UCSD-AML1 (cell line): ENCODE results near the gene TIGD6.
"Not testable (repeated sequence)": the region's sequence is repeated elsewhere in the genome, so short reads cannot be mapped to it uniquely, and the experiment has no call there.

Experiments used
- DNase-seq: peaks from one replicate; lab custom pipeline; 2025; ENCODE audit not compliant: unreplicated experiment; lab: John Stamatoyannopoulos, UW

TIGD6 gene

DNA sequence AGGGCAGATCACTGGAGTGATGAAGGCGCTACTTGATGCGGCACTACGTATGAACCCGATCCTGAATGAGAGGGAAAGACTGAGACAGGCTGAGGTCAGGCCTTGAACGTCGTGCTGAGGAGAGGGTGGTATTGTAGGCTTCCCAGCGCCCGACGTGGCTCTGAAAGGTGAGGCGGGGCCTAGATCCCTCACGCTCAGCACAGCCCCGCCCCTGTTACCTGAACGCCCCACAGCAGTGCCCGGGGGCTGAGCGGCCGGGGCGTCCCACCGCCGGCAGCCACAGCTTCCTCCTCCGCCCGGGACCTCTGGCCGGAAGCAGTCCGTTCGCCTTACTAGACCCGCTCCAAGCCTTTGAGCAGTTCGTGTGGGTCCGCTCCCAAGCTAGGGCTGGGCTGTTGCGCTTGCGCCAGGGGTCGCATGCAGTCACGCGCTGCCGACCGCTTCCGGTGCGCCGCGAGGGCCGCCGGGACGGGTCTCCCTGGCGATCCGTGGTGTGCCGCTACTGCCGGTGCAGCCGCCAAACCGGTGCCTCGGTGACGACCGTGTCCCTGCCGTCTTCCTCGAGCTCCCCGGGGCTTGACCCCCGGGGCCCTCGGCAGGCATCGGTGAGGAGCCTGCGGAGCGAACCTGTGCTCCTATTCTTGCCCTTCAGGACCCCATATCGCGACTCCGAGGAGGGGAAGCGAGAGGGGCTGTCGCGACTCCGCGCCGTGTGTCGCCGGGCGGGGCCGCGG, at the start of gene TIGD6, which contains the start of gene HMGXB3:
Gene TIGD6, minus strand, starts transcription at position 399 of the 734 bp plus-strand sequence. CDS start 4,306 bp downstream, outside the sequence.
Gene HMGXB3, plus strand, starts transcription at position 484 of the 734 bp plus-strand sequence. CDS start 4,114 bp downstream, outside the sequence.
- DNase-seq, result peak; percentile 94

DNA sequence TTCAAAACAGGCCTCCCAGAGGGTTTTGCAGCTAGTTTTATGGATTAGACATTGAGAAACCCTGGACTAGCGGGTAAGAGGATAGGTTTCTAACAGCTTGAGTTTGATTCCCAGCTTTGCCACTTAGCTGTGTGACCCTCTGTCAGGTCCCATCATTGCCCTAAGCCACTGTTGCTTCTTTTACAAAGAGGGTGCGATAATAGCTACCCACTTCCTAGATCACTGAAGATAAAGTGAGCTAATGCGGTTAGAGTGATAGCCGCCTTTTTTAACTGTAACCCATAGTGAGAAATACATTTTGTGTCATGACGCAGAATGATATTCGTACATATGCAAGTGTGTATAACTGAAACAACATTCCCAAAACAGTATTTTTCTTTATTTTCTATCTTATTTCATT, 45.6 kb upstream of the TIGD6 start:
- DNase-seq, result no peak

DNA sequence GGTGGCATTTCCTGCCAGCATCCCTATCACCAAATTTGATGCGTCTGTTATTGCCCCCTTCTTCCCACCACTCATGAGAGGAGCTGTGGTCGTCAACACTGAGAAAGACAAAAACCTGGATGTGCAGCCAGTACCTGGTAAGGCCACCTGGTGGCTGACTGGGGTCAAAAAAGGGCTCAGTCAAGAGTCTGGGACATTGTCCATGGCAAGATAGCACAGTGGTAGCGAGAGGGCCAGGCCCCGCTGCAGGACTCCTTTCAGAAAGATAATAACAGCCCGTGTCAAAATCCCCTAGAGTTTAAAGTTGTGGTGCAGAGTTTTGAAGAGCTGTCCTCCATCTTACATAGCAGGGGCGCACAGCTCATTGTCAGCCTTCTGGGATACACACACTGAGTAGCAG, 45.1 kb upstream of the TIGD6 start:
- no peak for DNase-seq

DNA sequence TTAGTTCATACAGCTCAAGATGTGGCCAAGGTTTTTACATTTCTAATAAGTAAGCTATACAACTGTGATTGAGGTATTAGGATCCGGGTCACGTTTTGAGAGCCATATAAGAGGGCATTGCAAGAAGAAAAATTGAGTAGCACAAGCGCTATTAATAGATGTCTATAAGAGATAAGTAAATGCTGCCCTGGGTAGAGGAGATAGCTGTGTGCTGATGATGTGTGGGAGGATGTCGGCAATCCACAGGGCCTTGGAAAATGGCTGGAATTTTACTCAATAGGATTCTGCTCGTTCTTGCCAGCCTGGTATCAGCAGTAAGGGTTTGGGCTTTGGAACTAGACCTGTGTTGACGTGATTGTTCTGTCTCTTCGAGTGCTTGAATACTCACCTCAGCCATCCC, 44.3 kb upstream of the TIGD6 start:
- DNase-seq, result no peak

GRCh38 chr5:150044329-150044681, 43.9 kb upstream of the TIGD6 start:
- DNase-seq, result no peak

DNA sequence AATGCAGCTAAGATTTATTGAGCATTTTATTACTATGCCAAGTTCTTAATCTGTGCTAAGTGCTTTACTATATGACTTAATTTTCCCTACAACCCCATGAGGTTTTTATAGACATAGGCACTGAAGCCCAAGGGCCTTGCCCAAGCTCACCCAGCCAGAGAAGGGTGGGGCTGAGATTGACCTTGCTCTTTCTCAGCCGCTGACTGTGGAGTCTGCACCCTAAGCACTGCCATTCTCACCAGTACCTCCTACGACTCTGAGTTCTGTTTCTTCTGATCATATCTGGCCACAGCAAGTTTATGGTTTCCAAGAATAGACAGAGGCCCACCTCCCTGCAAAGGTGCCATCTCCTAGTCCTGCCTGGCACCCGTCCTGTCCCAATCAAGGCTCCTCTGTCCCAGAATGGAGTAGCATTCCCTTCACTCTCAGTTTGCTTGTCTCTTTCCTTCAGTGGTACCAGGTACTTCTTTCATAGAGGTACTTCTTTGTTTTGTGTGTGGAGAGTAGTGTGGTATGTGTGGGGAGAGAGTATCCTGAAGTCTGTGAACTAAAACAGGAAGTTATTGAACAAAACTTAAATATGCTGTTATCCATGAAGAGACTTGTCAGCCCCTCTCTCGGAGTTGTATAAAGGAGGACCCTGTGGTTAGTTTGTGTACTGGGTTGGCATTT, 43.3 kb upstream of the TIGD6 start:
- no peak for DNase-seq

DNA sequence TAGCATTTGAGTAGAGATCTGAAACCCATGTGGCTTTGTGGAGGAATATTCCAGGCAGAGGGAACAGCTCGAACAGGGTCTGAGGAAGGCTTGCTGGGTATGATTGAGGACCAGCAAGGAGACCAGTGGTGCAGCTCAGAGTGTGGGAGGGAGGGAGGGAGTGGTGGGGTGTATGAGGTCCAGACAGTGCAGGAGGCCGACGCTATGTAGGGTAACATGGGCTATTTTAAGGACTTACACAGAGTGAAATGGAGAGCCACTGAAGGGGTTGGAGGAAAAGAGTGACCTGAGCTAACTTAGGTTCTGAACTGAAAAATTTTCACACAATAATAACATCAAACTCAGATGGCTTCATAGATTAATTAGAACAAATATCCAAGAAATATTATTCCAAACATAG, 42.0 kb upstream of the TIGD6 start:
- no peak for DNase-seq

GRCh38 chr5:150038547-150038946, 38.1 kb upstream of the TIGD6 start:
- DNase-seq, result no peak

DNA sequence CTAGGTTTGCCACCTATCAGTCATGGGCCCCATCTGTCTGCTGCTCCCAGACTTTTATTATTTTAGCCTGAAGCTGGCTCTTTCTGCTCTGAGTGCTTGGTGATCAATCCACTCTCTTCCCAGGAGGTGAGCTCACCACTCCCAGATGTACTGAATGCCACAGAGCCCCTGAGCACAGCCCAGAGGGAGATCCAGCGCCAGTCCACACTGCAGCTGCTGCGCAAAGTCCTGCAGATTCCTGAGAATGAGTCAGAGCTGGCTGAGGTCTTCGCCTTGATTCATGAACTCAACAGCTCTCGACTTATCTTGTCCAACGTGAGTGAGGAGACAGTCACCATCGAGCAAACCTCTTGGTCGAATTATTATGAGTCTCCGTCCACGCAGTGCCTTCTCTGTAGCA, 36.1 kb upstream of the TIGD6 start:
- no peak for DNase-seq

GRCh38 chr5:150035139-150035895, 34.9 kb upstream of the TIGD6 start:
- no peak for DNase-seq

DNA sequence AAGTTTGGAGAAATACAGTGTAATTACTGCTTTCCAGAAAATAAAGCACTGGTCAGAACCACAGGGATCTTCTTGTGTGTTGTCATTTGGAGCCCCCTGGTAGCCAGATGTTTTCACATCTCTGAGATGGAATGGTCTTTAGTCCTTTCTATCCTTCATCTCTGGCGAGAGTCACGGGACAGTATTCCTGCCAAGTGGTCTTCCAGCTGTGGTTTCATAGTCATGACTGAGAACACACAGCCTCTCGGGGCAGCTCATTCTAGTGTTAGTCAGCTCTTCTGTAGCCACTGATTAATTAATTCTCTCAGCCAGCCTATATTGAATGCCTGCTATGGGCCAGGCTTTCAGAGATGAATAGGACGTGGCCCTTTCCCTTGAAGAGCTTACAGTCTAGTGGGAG, 34.2 kb upstream of the TIGD6 start:
- DNase-seq, result no peak

DNA sequence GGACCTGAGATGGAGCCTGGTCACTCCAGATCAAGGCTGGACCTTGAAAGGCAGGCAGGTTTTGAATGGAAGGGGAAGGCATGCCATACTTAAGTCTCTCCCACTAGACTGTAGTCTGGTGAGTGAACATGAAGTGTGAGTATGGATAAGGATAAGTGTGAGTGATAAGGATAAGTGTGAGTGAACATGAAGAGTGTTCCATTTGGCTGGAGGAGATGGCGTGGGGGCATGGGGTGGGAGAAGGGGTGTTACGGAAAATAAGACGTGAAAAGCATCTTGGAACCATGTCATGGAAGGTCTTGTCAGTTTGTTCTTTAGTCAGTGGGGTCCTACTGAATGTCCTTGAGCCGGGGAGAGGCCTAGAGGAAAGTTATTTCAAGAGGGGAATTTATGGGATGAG, 32.9 kb upstream of the TIGD6 start:
- DNase-seq, result no peak

- not testable (repeated sequence) for DNase-seq
Measured at GRCh38 chr5:150028047-150028446, 27.6 kb upstream of the TIGD6 start.

DNA sequence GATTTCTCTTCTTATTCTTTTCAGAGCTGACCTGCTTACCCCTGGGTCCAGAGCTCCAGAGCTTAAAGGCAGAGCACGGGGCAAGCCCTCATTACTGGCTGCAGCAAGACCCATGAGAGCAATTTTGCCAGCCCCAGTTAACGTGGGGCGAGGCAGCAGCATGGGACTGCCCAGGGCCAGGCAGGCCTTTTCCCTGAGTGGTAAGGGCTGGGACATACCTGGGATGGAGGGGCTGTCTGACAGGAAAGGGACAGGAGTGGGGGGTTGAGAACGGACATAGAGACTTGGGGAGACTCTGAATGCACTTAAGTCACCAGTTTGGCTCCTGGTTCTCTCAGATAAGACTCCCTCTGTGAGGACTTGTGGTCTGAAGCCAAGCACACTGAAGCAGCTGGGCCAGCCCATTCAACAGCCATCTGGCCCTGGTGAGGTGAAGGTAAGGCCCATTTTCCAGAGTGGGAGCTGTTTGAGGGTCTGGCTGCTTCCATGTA, 26.3 kb upstream of the TIGD6 start:
- DNase-seq, result no peak

DNA sequence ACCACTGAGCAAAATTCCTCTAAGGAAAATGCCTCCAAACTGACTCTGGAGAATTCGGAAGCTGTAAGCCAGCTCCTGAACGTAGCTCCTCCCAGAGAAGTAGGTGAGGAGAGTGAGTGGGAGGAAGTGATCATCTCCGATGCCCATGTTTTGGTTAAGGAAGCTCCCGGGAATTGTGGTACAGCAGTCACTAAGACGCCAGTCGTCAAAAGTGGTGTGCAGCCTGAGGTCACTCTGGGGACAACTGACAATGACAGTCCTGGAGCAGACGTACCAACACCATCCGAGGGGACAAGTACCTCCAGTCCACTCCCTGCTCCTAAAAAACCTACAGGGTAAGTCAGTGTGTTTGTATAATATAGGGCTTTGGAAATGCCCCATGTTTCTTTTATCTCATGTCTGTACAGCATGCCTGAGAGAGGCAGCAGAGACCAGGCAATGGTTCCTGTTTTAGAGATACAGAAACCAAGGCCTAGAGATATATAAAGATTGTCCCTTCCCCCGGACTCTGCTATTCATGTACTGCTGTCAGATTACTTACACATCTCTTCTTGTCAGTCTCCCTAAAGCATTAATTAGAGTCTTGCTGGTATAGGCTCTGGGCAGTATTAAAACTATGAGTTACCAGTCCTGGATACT, 24.0 kb upstream of the TIGD6 start:
- DNase-seq, result no peak

- no peak for DNase-seq
Measured at GRCh38 chr5:150023136-150023535, 22.7 kb upstream of the TIGD6 start.

GRCh38 chr5:150022681-150023080, 22.2 kb upstream of the TIGD6 start:
- no peak for DNase-seq

DNA sequence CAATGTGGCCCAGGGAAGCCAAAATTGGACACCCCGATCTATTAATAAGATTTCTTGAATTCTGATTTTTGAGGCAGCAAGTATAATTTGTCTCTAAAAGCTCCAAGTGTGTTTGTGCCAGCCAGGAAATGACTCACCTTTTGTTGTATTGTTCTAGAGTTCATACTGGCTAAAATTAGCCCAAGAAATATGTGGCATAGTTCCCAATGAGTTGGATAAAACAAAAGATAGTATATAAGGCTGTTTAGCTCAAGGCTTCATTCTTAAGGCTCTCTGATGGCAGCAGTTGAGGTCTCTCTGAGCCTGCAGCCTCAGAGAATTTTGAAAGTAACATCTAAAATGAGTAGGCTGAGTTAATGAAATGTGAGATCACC, 21.7 kb upstream of the TIGD6 start:
- DNase-seq, result no peak

GRCh38 chr5:150021491-150022157, 21.2 kb upstream of the TIGD6 start:
- DNase-seq, result no peak

DNA sequence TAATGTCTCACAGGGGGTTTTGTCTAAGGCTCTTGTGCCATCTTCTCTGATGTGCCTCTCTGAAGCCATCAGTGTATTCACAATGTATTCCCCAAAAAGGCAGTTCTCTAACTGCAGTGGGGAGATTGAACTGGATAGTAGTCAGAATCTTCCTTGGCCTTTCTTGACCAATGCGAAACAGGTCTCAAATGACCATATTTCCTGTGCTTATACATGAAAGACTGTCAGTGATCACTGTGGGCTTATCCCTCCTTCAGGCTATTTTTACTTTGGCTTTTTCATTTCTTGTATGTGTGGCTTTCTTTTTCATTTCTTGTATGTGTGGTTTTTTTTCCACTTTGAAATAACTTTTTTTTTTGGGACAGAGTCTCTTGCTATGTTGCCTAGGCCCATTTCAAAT, 19.8 kb upstream of the TIGD6 start:
- no peak for DNase-seq
